Measurements from ENCODE around the gene SCG2.

SCG2 gene

GRCh38 chr2:223633656-223634055 is 31.5 kb upstream of the SCG2 start:
- no peak overlapping the region for H3K4me2 ChIP-seq (ENCODE audit: low read length)
- no peak overlapping the region for H3K9ac ChIP-seq (ENCODE audit: low read length)
- H3K4me1 ChIP-seq (ENCODE audit: insufficient read depth, low read length, severe bottlenecking), result no peaks in the 10 kb centered on the region
- no peaks in the 10 kb centered on the region for H3K9me3 ChIP-seq (ENCODE audit: low read length)
- no peaks in the 10 kb centered on the region for H3K9me2 ChIP-seq (ENCODE audit: low read depth, low read length)
- no peak overlapping the region for H3K4me3 ChIP-seq (ENCODE audit: low read depth, low read length, poor library complexity, severe bottlenecking)
- no peaks in the 10 kb centered on the region for H3K27me3 ChIP-seq (ENCODE audit: insufficient read depth, low read length)
- H3K36me3 ChIP-seq (ENCODE audit: insufficient read depth, low read length), result no peaks in the 10 kb centered on the region
- H3F3A ChIP-seq (ENCODE audit: insufficient read depth, low read length), result no peaks in the 10 kb centered on the region
- no peak for TF ChIP-seq CTCF (IDR thresholded peaks at IDR 0.05; ENCODE audit: low read length)
- no peak for TF ChIP-seq EZH2 (IDR thresholded peaks at IDR 0.05; ENCODE audit: borderline replicate concordance, low read length)
- no peak overlapping the region for H3K27ac ChIP-seq (ENCODE audit: low read depth, low read length, poor library complexity, severe bottlenecking)
- no peaks in the 10 kb centered on the region for H4K20me1 ChIP-seq (ENCODE audit: insufficient read depth, low read length)
- H3K79me2 ChIP-seq (ENCODE audit: insufficient read depth, low read length), result no peaks in the 10 kb centered on the region
- no peak overlapping the region for H2AFZ ChIP-seq (ENCODE audit: low read length)

- Histone ChIP-seq H3K27ac (ENCODE audit: low read depth, low read length, poor library complexity, severe bottlenecking) (no peak overlapping the region), H2AFZ (ENCODE audit: low read length) (no peak overlapping the region), H4K20me1 (ENCODE audit: insufficient read depth, low read length) (no peaks in the 10 kb centered on the region), H3K4me2 (ENCODE audit: low read length) (no peak overlapping the region), H3K79me2 (ENCODE audit: insufficient read depth, low read length) (no peaks in the 10 kb centered on the region), H3K27me3 (ENCODE audit: insufficient read depth, low read length) (no peaks in the 10 kb centered on the region), H3F3A (ENCODE audit: insufficient read depth, low read length) (no peaks in the 10 kb centered on the region), H3K36me3 (ENCODE audit: insufficient read depth, low read length) (no peaks in the 10 kb centered on the region), H3K4me3 (ENCODE audit: low read depth, low read length, poor library complexity, severe bottlenecking) (no peak overlapping the region), H3K9me3 (ENCODE audit: low read length) (no peaks in the 10 kb centered on the region), H3K9ac (ENCODE audit: low read length) (no peak overlapping the region), H3K9me2 (ENCODE audit: low read depth, low read length) (no peaks in the 10 kb centered on the region), H3K4me1 (ENCODE audit: insufficient read depth, low read length, severe bottlenecking) (no peaks in the 10 kb centered on the region)
- TF ChIP-seq CTCF (IDR thresholded peaks at IDR 0.05; ENCODE audit: low read length) (no peak), EZH2 (IDR thresholded peaks at IDR 0.05; ENCODE audit: borderline replicate concordance, low read length) (no peak)
These were observed 30.7 kb upstream of the SCG2 start for GRCh38 chr2:223632826-223633225.

GRCh38 chr2:223626716-223627115 is 24.6 kb upstream of the SCG2 start:
- H3K79me2 ChIP-seq (ENCODE audit: insufficient read depth, low read length), result no peaks in the 10 kb centered on the region
- H3K4me2 ChIP-seq (ENCODE audit: low read length), result no peak overlapping the region
- H3K9me3 ChIP-seq (ENCODE audit: low read length), result no peaks in the 10 kb centered on the region
- no peak overlapping the region for H3K9ac ChIP-seq (ENCODE audit: low read length)
- H2AFZ ChIP-seq (ENCODE audit: low read length), result no peak overlapping the region
- H4K20me1 ChIP-seq (ENCODE audit: insufficient read depth, low read length), result no peaks in the 10 kb centered on the region
- no peaks in the 10 kb centered on the region for H3K36me3 ChIP-seq (ENCODE audit: insufficient read depth, low read length)
- H3K9me2 ChIP-seq (ENCODE audit: low read depth, low read length), result no peaks in the 10 kb centered on the region
- H3K4me1 ChIP-seq (ENCODE audit: insufficient read depth, low read length, severe bottlenecking), result no peaks in the 10 kb centered on the region
- TF ChIP-seq CTCF (IDR thresholded peaks at IDR 0.05; ENCODE audit: low read length) (no peak), EZH2 (IDR thresholded peaks at IDR 0.05; ENCODE audit: borderline replicate concordance, low read length) (no peak)
- H3K27ac ChIP-seq (ENCODE audit: low read depth, low read length, poor library complexity, severe bottlenecking), result no peak overlapping the region
- H3K4me3 ChIP-seq (ENCODE audit: low read depth, low read length, poor library complexity, severe bottlenecking), result no peak overlapping the region
- no peaks in the 10 kb centered on the region for H3K27me3 ChIP-seq (ENCODE audit: insufficient read depth, low read length)
- no peaks in the 10 kb centered on the region for H3F3A ChIP-seq (ENCODE audit: insufficient read depth, low read length)
